H9 (cell line): ENCODE data around the gene ALLC. TPM values are rescaled to one million over a fixed set of nuclear protein-coding genes. Genes with fewer than 3 reads are reported as not detected.
A peak's percentile ranks its signal among the peaks of the same experiment; 100 is the strongest.

Source experiments
- DNase-seq: peaks from one replicate; pipeline ENCODE4 v3.0.0-alpha.2; 2017
- H2AFZ ChIP-seq: one replicate; pipeline ENCODE4 v1.6.1; 2013; ENCODE audit warnings: mild to moderate bottlenecking, low read length, control low read depth, moderate library complexity
- H2AK5ac ChIP-seq: 2 replicates; pipeline ENCODE4 v1.6.1; 2013; ENCODE audit warnings: low read length, control low read depth, mixed read lengths; ENCODE audit not compliant: insufficient read length
- H2BK120ac ChIP-seq: one replicate; pipeline ENCODE4 v1.6.1; 2013; ENCODE audit warnings: low read depth, mild to moderate bottlenecking, low read length, control low read depth, inconsistent platforms; ENCODE audit not compliant: poor library complexity, severe bottlenecking
- H2BK12ac ChIP-seq: 2 replicates; pipeline ENCODE4 v1.6.1; 2013; ENCODE audit warnings: low read length, control low read depth, mixed read lengths, low read depth; ENCODE audit not compliant: insufficient read length
- H2BK15ac ChIP-seq: 2 replicates; pipeline ENCODE4 v1.6.1; 2013; ENCODE audit warnings: low read depth, low read length, control low read depth
- H2BK20ac ChIP-seq: one replicate; pipeline ENCODE4 v1.6.1; 2013; ENCODE audit warnings: low read depth, mild to moderate bottlenecking, low read length, control low read depth, inconsistent platforms; ENCODE audit not compliant: poor library complexity, severe bottlenecking
- H2BK5ac ChIP-seq: 2 replicates; pipeline ENCODE4 v1.6.1; 2013; ENCODE audit warnings: low read length, control low read depth, mixed read lengths; ENCODE audit not compliant: insufficient read length
- H3K14ac ChIP-seq: 2 replicates; pipeline ENCODE4 v1.6.1; 2013; ENCODE audit warnings: low read length, control low read depth; ENCODE audit not compliant: insufficient read depth
- H3K18ac ChIP-seq: 2 replicates; pipeline ENCODE4 v1.6.1; 2013; ENCODE audit warnings: low read depth, mild to moderate bottlenecking, mixed read lengths, low read length, control low read depth; ENCODE audit not compliant: insufficient read length
- H3K23ac ChIP-seq: 2 replicates; pipeline ENCODE4 v1.6.1; 2013; ENCODE audit warnings: low read length, control low read depth, mixed read lengths, low read depth; ENCODE audit not compliant: insufficient read length
- H3K23me2 ChIP-seq: 2 replicates; pipeline ENCODE4 v1.6.1; 2013; ENCODE audit warnings: low read depth, mild to moderate bottlenecking, mixed read lengths, low read length, control low read depth; ENCODE audit not compliant: insufficient read length, poor library complexity, severe bottlenecking
- H3K27ac ChIP-seq: 2 replicates; pipeline ENCODE4 v1.5.1; 2013; ENCODE audit warnings: low read length, control low read depth, mixed read lengths, low read depth; ENCODE audit not compliant: insufficient read length
- H3K27me3 ChIP-seq: 2 replicates; pipeline ENCODE4 v1.6.1; 2013; ENCODE audit warnings: low read length, control low read depth, inconsistent platforms; ENCODE audit not compliant: insufficient read depth
- H3K4ac ChIP-seq: 2 replicates; pipeline ENCODE4 v1.6.1; 2013; ENCODE audit warnings: low read depth, mild to moderate bottlenecking, control low read depth, inconsistent platforms, low read length, moderate library complexity
- H3K4me1 ChIP-seq: 2 replicates; pipeline ENCODE4 v1.6.1; 2013; ENCODE audit warnings: low read length, control low read depth, inconsistent platforms; ENCODE audit not compliant: insufficient read depth
- H3K4me2 ChIP-seq: 2 replicates; pipeline ENCODE4 v1.6.1; 2013; ENCODE audit warnings: low read length, control low read depth, mixed read lengths; ENCODE audit not compliant: insufficient read length, insufficient read depth
- H3K56ac ChIP-seq: 2 replicates; pipeline ENCODE4 v1.6.1; 2013; ENCODE audit warnings: low read depth, mild to moderate bottlenecking, mixed read lengths, low read length, control low read depth; ENCODE audit not compliant: insufficient read length
- H3K79me1 ChIP-seq: 2 replicates; pipeline ENCODE4 v1.6.1; 2013; ENCODE audit warnings: low read depth, mild to moderate bottlenecking, moderate library complexity, low read length, control low read depth, inconsistent platforms; ENCODE audit not compliant: insufficient read depth, poor library complexity, severe bottlenecking
- H3K79me2 ChIP-seq: 2 replicates; pipeline ENCODE4 v1.6.1; 2013; ENCODE audit warnings: low read length, control low read depth, inconsistent platforms; ENCODE audit not compliant: insufficient read depth
- H3K9ac ChIP-seq: 2 replicates; pipeline ENCODE4 v1.6.1; 2013; ENCODE audit warnings: low read length, control low read depth, mixed read lengths; ENCODE audit not compliant: insufficient read length; ENCODE audit errors: extremely low read depth
- H3K9me3 ChIP-seq: one replicate; pipeline ENCODE4 v1.6.1; 2013; ENCODE audit warnings: low read depth, low read length, inconsistent platforms; ENCODE audit not compliant: control insufficient read depth
- H3T11ph ChIP-seq: one replicate; pipeline ENCODE4 v1.6.1; 2013; ENCODE audit warnings: mild to moderate bottlenecking, low read length, control low read depth, inconsistent platforms
- H4K20me1 ChIP-seq: one replicate; pipeline ENCODE4 v1.6.1; 2013; ENCODE audit not compliant: control insufficient read depth, insufficient read length, insufficient read depth
- H4K5ac ChIP-seq: 2 replicates; pipeline ENCODE4 v1.6.1; 2013; ENCODE audit warnings: low read depth, mild to moderate bottlenecking, mixed read lengths, low read length, control low read depth; ENCODE audit not compliant: insufficient read length
- H4K8ac ChIP-seq: replicated peaks from 2 replicates; pipeline ENCODE4 v1.6.1; 2013; ENCODE audit warnings: low read length, control low read depth, mixed read lengths, low read depth; ENCODE audit not compliant: insufficient read length
- H4K91ac ChIP-seq: 2 replicates; pipeline ENCODE4 v1.6.1; 2013; ENCODE audit warnings: low read depth, mild to moderate bottlenecking, moderate library complexity, mixed read lengths, low read length, control low read depth; ENCODE audit not compliant: insufficient read length
- H3K27ac Mint-ChIP-seq, 3 experiments: 2 replicates in 2 of 3; 3 replicates in 1 of 3; pipeline ENCODE4 v1.8.0; 2020 to 2021; ENCODE audit warnings: mixed read lengths in 3 of 3, mild to moderate bottlenecking in 1 of 3, moderate library complexity in 1 of 3
- H3K27me3 Mint-ChIP-seq: 2 replicates; pipeline ENCODE4 v1.8.0; 2021; ENCODE audit warnings: low read depth, mild to moderate bottlenecking, moderate library complexity, mixed read lengths
- H3K36me3 Mint-ChIP-seq, 3 experiments: 2 replicates in 2 of 3; 3 replicates in 1 of 3; pipeline ENCODE4 v1.8.0; 2020 to 2021; ENCODE audit warnings: low read depth in 3 of 3, mixed read lengths in 3 of 3; ENCODE audit not compliant: insufficient read depth in 1 of 3
- H3K4me1 Mint-ChIP-seq, 2 experiments: 2 replicates each; pipeline ENCODE4 v1.8.0; 2020; ENCODE audit warnings: mixed read lengths in 2 of 2
- H3K4me3 Mint-ChIP-seq, 2 experiments: 2 replicates in 1 of 2; 3 replicates in 1 of 2; pipeline ENCODE4 v1.8.0; 2020 to 2021; ENCODE audit warnings: mild to moderate bottlenecking in 2 of 2, mixed read lengths in 2 of 2, moderate library complexity in 1 of 2
- H3K9me3 Mint-ChIP-seq, 2 experiments: 2 replicates in 1 of 2; 3 replicates in 1 of 2; pipeline ENCODE4 v1.8.0; 2020; ENCODE audit warnings: mild to moderate bottlenecking in 2 of 2, mixed read lengths in 2 of 2, moderate library complexity in 1 of 2
- CTCF ChIP-seq: fragments of 200-600 bp; sonication (generic); conservative IDR thresholded peaks from 3 replicates; pipeline ENCODE4 v1.8.0; 2021; ENCODE audit warnings: antibody characterized with exemption, mild to moderate bottlenecking
- WGBS: extraction: QIAGEN DNeasy Blood & Tissue Kit; methylation state at CpG from one replicate; pipeline ENCODE4 v1.1.7; 2013; ENCODE audit warnings: missing lambda C conversion rate, low lambda C conversion rate, mixed read lengths; ENCODE audit not compliant: insufficient read length; ENCODE audit errors: extremely low coverage; 5-methylcytosine and 5-hydroxymethylcytosine counted together
- total RNA-seq: library from RNA; stranded (reverse); gene quantifications from 2 replicates; pipeline ENCODE4 v1.2.1, GENCODE V29; 2021

ALLC gene
- total RNA-seq, 1 experiment from 2014 or later, result not detected

GRCh38 chr2:3638456-3638810, 19.6 kb upstream of the ALLC start:
- peak; percentile 27 for DNase-seq
- peaks cover 20% of the 10 kb centered on the region for H3K27me3 Mint-ChIP-seq

More at GRCh38 chr2:3638456-3638810, 19.6 kb upstream of the ALLC start:
- Histone ChIP-seq H4K91ac (no peak overlapping the region), H2BK20ac (no peak overlapping the region), H3K79me2 (no peaks in the 10 kb centered on the region), H3K23me2 (no peaks in the 10 kb centered on the region), H2BK5ac (no peak overlapping the region), H2BK15ac (no peak overlapping the region), H3K4ac (no peak overlapping the region), H3K9ac (no peak overlapping the region), H4K20me1 (no peaks in the 10 kb centered on the region), H3T11ph (no peak overlapping the region), H3K79me1 (no peaks in the 10 kb centered on the region), H2AK5ac (no peak overlapping the region), H3K9me3 (no peaks in the 10 kb centered on the region), H3K56ac (no peak overlapping the region), H3K27me3 (no peaks in the 10 kb centered on the region), H3K14ac (no peak overlapping the region), H3K4me1 (no peaks in the 10 kb centered on the region), H2BK12ac (no peak overlapping the region), H4K5ac (no peak overlapping the region), H3K23ac (no peak overlapping the region), H4K8ac (no peak overlapping the region), H2BK120ac (no peak overlapping the region), H3K27ac (no peak overlapping the region), H3K18ac (no peak overlapping the region), H2AFZ (no peak overlapping the region), H3K4me2 (no peak overlapping the region)
- no CpG with 5 or more reads among the region's 8 CpGs for WGBS
- Mint-ChIP-seq H3K4me3 (no peak overlapping the region), H3K9me3 (no peaks in the 10 kb centered on the region), H3K4me1 (peaks cover 7 to 11% of the 10 kb centered on the region in 2 experiments), H3K36me3 (no peaks in the 10 kb centered on the region), H3K27ac (no peak overlapping the region)
- no peak for TF ChIP-seq CTCF
